Measurements from ENCODE around the gene ZFX.

DNA sequence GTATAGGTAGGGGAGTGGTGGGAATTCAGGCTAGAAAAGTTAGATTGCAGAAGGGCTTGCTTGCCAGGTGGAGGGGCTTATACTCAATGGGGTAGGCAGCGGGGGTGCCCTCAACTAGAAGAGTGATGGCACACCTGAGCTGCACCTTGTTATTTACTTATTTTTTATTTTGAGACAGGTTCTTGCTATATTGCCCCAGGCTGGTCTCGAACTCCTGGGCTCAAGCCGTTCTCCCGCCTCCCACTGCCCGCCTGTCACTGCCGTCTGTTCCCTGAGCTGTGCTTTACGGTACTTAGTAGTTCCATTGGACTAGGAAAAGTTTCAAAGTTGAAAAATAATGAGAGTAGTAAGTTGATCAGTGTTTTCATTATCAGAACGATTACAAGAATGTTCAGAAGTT lies 2.0 kb downstream of the ZFX start:
- TF ChIP-seq, protein P1, sequence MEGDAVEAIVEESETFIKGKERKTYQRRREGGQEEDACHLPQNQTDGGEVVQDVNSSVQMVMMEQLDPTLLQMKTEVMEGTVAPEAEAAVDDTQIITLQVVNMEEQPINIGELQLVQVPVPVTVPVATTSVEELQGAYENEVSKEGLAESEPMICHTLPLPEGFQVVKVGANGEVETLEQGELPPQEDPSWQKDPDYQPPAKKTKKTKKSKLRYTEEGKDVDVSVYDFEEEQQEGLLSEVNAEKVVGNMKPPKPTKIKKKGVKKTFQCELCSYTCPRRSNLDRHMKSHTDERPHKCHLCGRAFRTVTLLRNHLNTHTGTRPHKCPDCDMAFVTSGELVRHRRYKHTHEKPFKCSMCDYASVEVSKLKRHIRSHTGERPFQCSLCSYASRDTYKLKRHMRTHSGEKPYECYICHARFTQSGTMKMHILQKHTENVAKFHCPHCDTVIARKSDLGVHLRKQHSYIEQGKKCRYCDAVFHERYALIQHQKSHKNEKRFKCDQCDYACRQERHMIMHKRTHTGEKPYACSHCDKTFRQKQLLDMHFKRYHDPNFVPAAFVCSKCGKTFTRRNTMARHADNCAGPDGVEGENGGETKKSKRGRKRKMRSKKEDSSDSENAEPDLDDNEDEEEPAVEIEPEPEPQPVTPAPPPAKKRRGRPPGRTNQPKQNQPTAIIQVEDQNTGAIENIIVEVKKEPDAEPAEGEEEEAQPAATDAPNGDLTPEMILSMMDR (conservative IDR thresholded peaks at IDR 0.05 in 1 of 2, IDR thresholded peaks at IDR 0.05 in 1 of 2; ENCODE audit: low read depth in 1 of 2, low read length in 2 of 2) = no peak
- no peak for TF ChIP-seq EZH2 (IDR thresholded peaks at IDR 0.05; ENCODE audit: low read length, missing control alignments)
